IMR-90 (cell line): ENCODE measurements around the gene LIN7C. TPM values are rescaled to one million over a fixed set of nuclear protein-coding genes. Genes with fewer than 3 reads are reported as not detected.

Experiments used
- ATAC-seq: fragments of 200-7000 bp; cut with Tn5 transposase; 2 replicates; pipeline ENCODE4 v1.9.1; 2020; ENCODE audit warnings: low read depth, mild to moderate bottlenecking, moderate library complexity
- BruUV-seq: library from RNA; stranded (reverse); fragments of 400-500 nt; replicated peaks from 2 replicates; lab custom pipeline; 2021; lab: Mats Ljungman, UMichigan
- CTCF ChIA-PET: fragments of 300-600 bp; formaldehyde crosslinking; extraction: SDS; loops from one replicate; lab custom pipeline; 2021; ENCODE audit warnings: antibody characterized with exemption; lab: Yijun Ruan, JAX
- POLR2A ChIA-PET: fragments of 300-600 bp; sonication (Branson Sonifier 250); formaldehyde crosslinking; loops from one replicate; lab custom pipeline; 2022; ENCODE audit warnings: antibody characterized with exemption; ENCODE audit not compliant: unreplicated experiment; lab: Charles Lee
- DNase-seq: peaks from one replicate; pipeline ENCODE4 v3.0.0; 2013
- H2AFZ ChIP-seq: replicated peaks from 2 replicates; pipeline ENCODE3; 2013; ENCODE audit warnings: low read length, mild to moderate bottlenecking; ENCODE audit not compliant: poor library complexity
- H2AK5ac ChIP-seq: 2 replicates; pipeline ENCODE4 v1.6.1; 2013; ENCODE audit warnings: low read depth, low read length, inconsistent platforms
- H2AK9ac ChIP-seq: replicated peaks from 2 replicates; pipeline ENCODE3; 2013; ENCODE audit warnings: mild to moderate bottlenecking, low read depth, low read length, moderate library complexity; ENCODE audit not compliant: poor library complexity
- H2BK120ac ChIP-seq: 2 replicates; pipeline ENCODE4 v1.6.1; 2013; ENCODE audit warnings: low read depth, low read length, inconsistent platforms
- H2BK15ac ChIP-seq: 3 replicates; pipeline ENCODE4 v1.6.1; 2013; ENCODE audit warnings: low read depth, low read length, inconsistent platforms
- H2BK20ac ChIP-seq: 2 replicates; pipeline ENCODE4 v1.6.1; 2013; ENCODE audit warnings: low read depth, mild to moderate bottlenecking, inconsistent platforms, low read length, moderate library complexity
- H2BK5ac ChIP-seq: 2 replicates; pipeline ENCODE4 v1.6.1; 2013; ENCODE audit warnings: mild to moderate bottlenecking, low read depth, low read length, inconsistent platforms; ENCODE audit not compliant: poor library complexity, severe bottlenecking
- H3K14ac ChIP-seq: replicated peaks from 2 replicates; pipeline ENCODE4 v1.6.1; 2013; ENCODE audit warnings: low read depth, low read length, inconsistent platforms
- H3K18ac ChIP-seq: 2 replicates; pipeline ENCODE4 v1.6.1; 2013; ENCODE audit warnings: low read depth, low read length, control low read depth
- H3K23ac ChIP-seq: 2 replicates; pipeline ENCODE4 v1.6.1; 2013; ENCODE audit warnings: low read depth, low read length, inconsistent platforms
- H3K27ac ChIP-seq: 2 replicates; pipeline ENCODE4 v1.5.1; 2013; ENCODE audit warnings: mild to moderate bottlenecking, control low read depth, low read length; ENCODE audit not compliant: insufficient read depth
- H3K27me3 ChIP-seq: 2 replicates; pipeline ENCODE4 v1.6.1; 2013; ENCODE audit warnings: low read length; ENCODE audit not compliant: control insufficient read depth, insufficient read depth
- H3K36me3 ChIP-seq: 2 replicates; pipeline ENCODE4 v1.6.1; 2013; ENCODE audit warnings: low read length, mixed read lengths; ENCODE audit not compliant: control insufficient read depth, insufficient read depth
- H3K4ac ChIP-seq: 2 replicates; pipeline ENCODE4 v1.6.1; 2013; ENCODE audit warnings: low read depth, low read length, inconsistent platforms
- H3K4me1 ChIP-seq: 2 replicates; pipeline ENCODE4 v1.6.1; 2013; ENCODE audit warnings: low read length, mixed read lengths; ENCODE audit not compliant: control insufficient read depth, insufficient read depth
- H3K4me2 ChIP-seq: 2 replicates; pipeline ENCODE4 v1.6.1; 2013; ENCODE audit warnings: low read depth, mild to moderate bottlenecking, control low read depth, low read length, moderate library complexity
- H3K4me3 ChIP-seq: 2 replicates; pipeline ENCODE4 v1.5.1; 2013; ENCODE audit warnings: low read depth, mild to moderate bottlenecking, control low read depth, low read length, moderate library complexity; ENCODE audit not compliant: insufficient read depth
- H3K56ac ChIP-seq: 2 replicates; pipeline ENCODE4 v1.6.1; 2013; ENCODE audit warnings: low read length, inconsistent platforms; ENCODE audit not compliant: insufficient read depth; ENCODE audit errors: extremely low read depth
- H3K79me1 ChIP-seq, 2 experiments: 2 replicates each; pipeline ENCODE4 v1.6.1; 2013; ENCODE audit warnings: low read length in 2 of 2, inconsistent platforms in 1 of 2, low read depth in 1 of 2
- H3K9ac ChIP-seq: 2 replicates; pipeline ENCODE4 v1.6.1; 2013; ENCODE audit warnings: low read depth, low read length, control low read depth
- H3K9me1 ChIP-seq: 2 replicates; pipeline ENCODE4 v1.6.1; 2013; ENCODE audit warnings: low read length, inconsistent platforms; ENCODE audit not compliant: insufficient read depth
- H3K9me3 ChIP-seq: 2 replicates; pipeline ENCODE4 v1.6.1; 2013; ENCODE audit warnings: low read length; ENCODE audit not compliant: control insufficient read depth, insufficient read depth
- H4K20me1 ChIP-seq: 2 replicates; pipeline ENCODE4 v1.6.1; 2013; ENCODE audit warnings: low read length, inconsistent platforms; ENCODE audit not compliant: insufficient read depth
- H4K5ac ChIP-seq: 2 replicates; pipeline ENCODE4 v1.6.1; 2013; ENCODE audit warnings: mild to moderate bottlenecking, low read depth, low read length, control low read depth
- H4K8ac ChIP-seq, 2 experiments: 2 replicates each; pipeline ENCODE4 v1.6.1; 2013; ENCODE audit warnings: low read depth in 2 of 2, low read length in 2 of 2, control low read depth in 1 of 2, inconsistent platforms in 1 of 2
- H4K91ac ChIP-seq: 2 replicates; pipeline ENCODE4 v1.6.1; 2013; ENCODE audit warnings: low read depth, low read length, inconsistent platforms; ENCODE audit not compliant: insufficient read depth
- CEBPB ChIP-seq: IDR thresholded peaks from 2 replicates; pipeline ENCODE4 v1.6.1; 2012; ENCODE audit warnings: low read depth, low read length, improper control_type of control experiment
- MAFK ChIP-seq: IDR thresholded peaks from 2 replicates; pipeline ENCODE4 v1.6.1; 2012; ENCODE audit warnings: low read depth, low read length, improper control_type of control experiment
- MXI1 ChIP-seq: IDR thresholded peaks from 2 replicates; pipeline ENCODE4 v1.6.1; 2012; ENCODE audit warnings: low read depth, mild to moderate bottlenecking, low read length, moderate library complexity, borderline replicate concordance
- NFE2L2 ChIP-seq: fragments of 150-350 bp; IDR thresholded peaks from 2 replicates; pipeline ENCODE4 v1.6.1; 2016; ENCODE audit warnings: low read depth, mild to moderate bottlenecking, low read length
- WGBS, 2 experiments: methylation state at CpG; one replicate each; pipeline versions ENCODE4 v1.1.5 to v1.1.7; 2013; ENCODE audit warnings: missing lambda C conversion rate in 2 of 2; ENCODE audit not compliant: insufficient read length in 1 of 2; ENCODE audit errors: extremely low coverage in 2 of 2; 5-methylcytosine and 5-hydroxymethylcytosine counted together
- dilution Hi-C: fragments of 300-500 bp; cut with HindIII; formaldehyde crosslinking; loops from one replicate; pipeline ENCODE4 v1.14.3; 2018; ENCODE audit warnings: low sequenced_read_pairs; ENCODE audit not compliant: unreplicated experiment
- in situ Hi-C: fragments of 300-500 bp; cut with MboI; formaldehyde crosslinking; loops from 3 replicates; pipeline ENCODE4 v1.14.3; 2019; ENCODE audit warnings: low sequenced_read_pairs, inconsistent platforms, mixed read lengths
- intact Hi-C: fragments of 100-400 bp; cut with micrococcal nuclease; formaldehyde crosslinking; loops from 2 replicates; pipeline ENCODE4 v1.10.0; 2022
- polyA plus RNA-seq, 3 experiments: library from polyadenylated mRNA; depleted of rRNA; stranded (reverse); fragments of >200 nt; gene quantifications; 2 replicates each; pipeline ENCODE4 v1.2.3, GENCODE V29; 2012; ENCODE audit warnings: low replicate concordance in 1 of 3
- total RNA-seq: library from RNA; depleted of rRNA; stranded (reverse); fragments of >200 nt; gene quantifications from 2 replicates; pipeline ENCODE4 v1.2.3, GENCODE V29; 2012
- TF ChIP-seq, protein P1 (sequence below): conservative IDR thresholded peaks from 2 replicates; pipeline ENCODE4 v1.5.1; 2012; ENCODE audit warnings: mild to moderate bottlenecking, low read depth, low read length, improper control_type of control experiment
- TF ChIP-seq, protein P2 (sequence below): fragments of 150-350 bp; IDR thresholded peaks from 2 replicates; pipeline ENCODE4 v1.6.1; 2016; ENCODE audit warnings: low read depth, mild to moderate bottlenecking, low read length, moderate library complexity, borderline replicate concordance
- TF ChIP-seq, protein P3 (sequence below): fragments of 150-350 bp; IDR thresholded peaks from 2 replicates; pipeline ENCODE4 v1.6.1; 2017; ENCODE audit warnings: mild to moderate bottlenecking, antibody characterized with exemption, low read length, low read depth

The LIN7C gene
- total and polyA plus RNA-seq, 2 of the 4 experiments (the other 2 are of a cell fraction), result 12.2 to 25.5 TPM

DNA sequence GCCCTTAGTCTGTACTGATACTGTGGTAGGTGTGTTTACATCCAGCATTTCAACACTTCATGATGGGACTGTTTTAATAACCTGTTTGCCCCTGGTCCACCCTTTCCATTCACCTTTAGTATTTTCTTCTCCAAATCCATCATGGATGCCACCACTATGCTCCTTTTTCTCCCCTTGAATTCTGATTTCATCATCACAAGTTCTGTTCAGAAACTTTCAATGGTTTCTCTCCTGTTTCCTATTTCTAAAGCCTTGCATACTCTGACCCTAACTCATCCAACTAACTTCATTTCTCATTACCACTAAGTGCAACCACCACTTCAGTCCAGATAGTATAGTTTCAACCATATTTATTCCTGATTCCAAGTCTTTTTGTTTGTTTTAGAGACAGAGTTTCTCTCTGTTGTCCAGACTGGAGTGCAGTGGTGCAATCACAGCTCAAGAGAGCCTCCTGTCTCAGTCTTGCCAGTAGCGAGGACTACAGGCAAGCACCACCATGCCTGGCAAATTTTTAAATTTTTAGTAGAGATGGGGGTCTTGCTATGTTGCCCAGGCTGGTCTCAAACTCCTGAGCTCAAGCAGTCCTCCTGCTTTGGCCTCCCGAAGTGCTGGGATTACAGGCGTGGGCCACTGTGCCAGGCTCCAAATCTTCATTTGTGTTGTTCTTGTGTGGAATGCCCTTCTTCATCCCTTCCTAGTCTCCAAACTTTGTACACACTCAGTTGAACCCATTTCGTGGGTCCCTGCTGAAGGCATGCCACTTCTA, 1.2 kb upstream of the LIN7C start:
- H3K18ac ChIP-seq, result no peak overlapping the region
- H2AK5ac ChIP-seq, result no peak overlapping the region
- no peak overlapping the region for H2AK9ac ChIP-seq
- H2BK120ac ChIP-seq, result no peak overlapping the region
- H2BK15ac ChIP-seq, result no peak overlapping the region
- H2AFZ ChIP-seq, result no peak overlapping the region
- H4K20me1 ChIP-seq, result peaks cover 13% of the 10 kb centered on the region; the same call in 1 of the 2 replicates
- no peak overlapping the region for H3K4ac ChIP-seq
- dilution Hi-C loops (no loop called here), in situ Hi-C loops (loop anchor here (25.0 kb wide), 1 partner anchor 1830 kb away; no protein-coding TSS in a partner anchor), intact Hi-C loops (loop anchor here (2.0 to 10.0 kb wide), 2 partner anchors 141 to 1827 kb away; no protein-coding TSS in a partner anchor)
- 100% methylated on average over 1 of the region's 4 CpGs; no CpG with 5 or more reads in 1 of the 2 experiments for WGBS, 2 experiments
- no peaks in the 10 kb centered on the region for H3K27me3 ChIP-seq
- H3K4me2 ChIP-seq, result peak overlapping the region; percentile 91
- H4K91ac ChIP-seq, result no peak overlapping the region
- no peaks in the 10 kb centered on the region for H3K9me3 ChIP-seq
- ChIA-PET POLR2A (interaction anchor here (0.9 kb wide), 1 partner anchor 185 kb away, joined by 3 read pairs; no protein-coding TSS in a partner anchor), CTCF (interaction anchor here (0.7 to 1.0 kb wide), 2 partner anchors 10 to 12 kb away, joined by 3 to 6 read pairs; no protein-coding TSS in a partner anchor)
- H4K8ac ChIP-seq, result peak overlapping the region; percentile 99 to 100; a peak in 3 of 4 replicates
- peak overlapping the region; percentile 72; the same call in 1 of the 2 replicates for H4K5ac ChIP-seq
- H3K36me3 ChIP-seq, result no peaks in the 10 kb centered on the region; the same call in 1 of the 2 replicates
- H3K9ac ChIP-seq, result no peak overlapping the region
- no TSS peak for BruUV-seq
- H3K14ac ChIP-seq, result no peak overlapping the region
- TF ChIP-seq, protein P1, sequence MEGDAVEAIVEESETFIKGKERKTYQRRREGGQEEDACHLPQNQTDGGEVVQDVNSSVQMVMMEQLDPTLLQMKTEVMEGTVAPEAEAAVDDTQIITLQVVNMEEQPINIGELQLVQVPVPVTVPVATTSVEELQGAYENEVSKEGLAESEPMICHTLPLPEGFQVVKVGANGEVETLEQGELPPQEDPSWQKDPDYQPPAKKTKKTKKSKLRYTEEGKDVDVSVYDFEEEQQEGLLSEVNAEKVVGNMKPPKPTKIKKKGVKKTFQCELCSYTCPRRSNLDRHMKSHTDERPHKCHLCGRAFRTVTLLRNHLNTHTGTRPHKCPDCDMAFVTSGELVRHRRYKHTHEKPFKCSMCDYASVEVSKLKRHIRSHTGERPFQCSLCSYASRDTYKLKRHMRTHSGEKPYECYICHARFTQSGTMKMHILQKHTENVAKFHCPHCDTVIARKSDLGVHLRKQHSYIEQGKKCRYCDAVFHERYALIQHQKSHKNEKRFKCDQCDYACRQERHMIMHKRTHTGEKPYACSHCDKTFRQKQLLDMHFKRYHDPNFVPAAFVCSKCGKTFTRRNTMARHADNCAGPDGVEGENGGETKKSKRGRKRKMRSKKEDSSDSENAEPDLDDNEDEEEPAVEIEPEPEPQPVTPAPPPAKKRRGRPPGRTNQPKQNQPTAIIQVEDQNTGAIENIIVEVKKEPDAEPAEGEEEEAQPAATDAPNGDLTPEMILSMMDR, result no peak
- no peak for TF ChIP-seq MXI1
- TF ChIP-seq, protein P2, sequence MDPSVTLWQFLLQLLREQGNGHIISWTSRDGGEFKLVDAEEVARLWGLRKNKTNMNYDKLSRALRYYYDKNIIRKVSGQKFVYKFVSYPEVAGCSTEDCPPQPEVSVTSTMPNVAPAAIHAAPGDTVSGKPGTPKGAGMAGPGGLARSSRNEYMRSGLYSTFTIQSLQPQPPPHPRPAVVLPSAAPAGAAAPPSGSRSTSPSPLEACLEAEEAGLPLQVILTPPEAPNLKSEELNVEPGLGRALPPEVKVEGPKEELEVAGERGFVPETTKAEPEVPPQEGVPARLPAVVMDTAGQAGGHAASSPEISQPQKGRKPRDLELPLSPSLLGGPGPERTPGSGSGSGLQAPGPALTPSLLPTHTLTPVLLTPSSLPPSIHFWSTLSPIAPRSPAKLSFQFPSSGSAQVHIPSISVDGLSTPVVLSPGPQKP, result no peak
- no peak for TF ChIP-seq MAFK
- peak; percentile 43; the same call in 1 of the 2 replicates for TF ChIP-seq CEBPB
- TF ChIP-seq NFE2L2, result no peak
- TF ChIP-seq, protein P3, sequence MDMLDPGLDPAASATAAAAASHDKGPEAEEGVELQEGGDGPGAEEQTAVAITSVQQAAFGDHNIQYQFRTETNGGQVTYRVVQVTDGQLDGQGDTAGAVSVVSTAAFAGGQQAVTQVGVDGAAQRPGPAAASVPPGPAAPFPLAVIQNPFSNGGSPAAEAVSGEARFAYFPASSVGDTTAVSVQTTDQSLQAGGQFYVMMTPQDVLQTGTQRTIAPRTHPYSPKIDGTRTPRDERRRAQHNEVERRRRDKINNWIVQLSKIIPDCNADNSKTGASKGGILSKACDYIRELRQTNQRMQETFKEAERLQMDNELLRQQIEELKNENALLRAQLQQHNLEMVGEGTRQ, result no peak
- no peaks in the 10 kb centered on the region for H3K9me1 ChIP-seq
- H3K23ac ChIP-seq, result no peak overlapping the region; the same call in 1 of the 2 replicates
- peak overlapping the region; percentile 73; the same call in 1 of the 2 replicates for H3K4me3 ChIP-seq
- no peak for ATAC-seq
- peaks cover 26 to 33% of the 10 kb centered on the region in 2 experiments for H3K79me1 ChIP-seq
- H2BK5ac ChIP-seq, result no peak overlapping the region
- no peak overlapping the region for H3K27ac ChIP-seq
- no peak for DNase-seq
- no peak overlapping the region for H3K56ac ChIP-seq
- peaks cover 2% of the 10 kb centered on the region; the same call in 1 of the 2 replicates for H3K4me1 ChIP-seq
- no peak overlapping the region for H2BK20ac ChIP-seq
